AG10803 (cell line): ENCODE measurements around the gene UBE2Z.

ENCODE experiments used
- DNase-seq: peaks from one replicate; pipeline ENCODE4 v3.0.0; 2010; ENCODE audit warnings: low read depth
- H3K4me3 ChIP-seq: 2 replicates; pipeline ENCODE4 v1.5.1; 2011; ENCODE audit warnings: mild to moderate bottlenecking, low read length, control low read depth
- CTCF ChIP-seq: conservative IDR thresholded peaks from 2 replicates; pipeline ENCODE4 v1.5.1; 2011; ENCODE audit warnings: mild to moderate bottlenecking, low read length, control low read depth, inconsistent platforms

Gene UBE2Z

DNA sequence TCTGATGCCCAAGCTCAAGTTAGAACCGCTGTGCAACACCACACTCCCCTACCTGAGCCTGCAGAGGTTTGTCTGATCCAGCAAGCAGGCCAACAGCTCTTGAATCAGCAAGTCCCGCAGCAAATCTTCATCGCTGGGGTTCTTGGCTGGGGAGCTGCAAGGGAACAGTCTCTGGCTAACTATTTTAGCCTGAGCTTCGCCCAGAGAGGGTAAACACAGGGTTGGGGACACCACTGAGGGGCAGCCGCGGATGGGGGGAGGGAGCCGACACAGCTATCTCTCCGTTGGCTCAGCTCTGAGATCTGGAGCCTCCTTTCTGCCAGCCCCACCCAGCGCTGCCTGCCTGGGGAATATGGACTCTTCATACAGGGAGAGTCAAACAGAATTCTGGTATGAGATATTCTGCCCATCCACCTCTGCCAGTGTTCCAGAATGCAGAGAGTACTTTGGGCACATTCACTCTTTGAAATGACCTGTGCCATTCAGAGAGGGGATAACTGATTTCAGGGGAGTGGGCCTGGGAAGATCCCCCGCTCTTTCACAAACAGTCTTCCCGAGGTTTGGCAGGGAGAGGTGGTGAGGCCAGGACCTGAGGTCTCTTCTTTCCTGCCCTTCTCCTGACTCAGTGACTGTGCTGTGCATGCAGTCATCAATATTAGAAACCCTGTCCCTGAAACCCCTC lies 52.8 kb downstream of the UBE2Z start:
- DNase-seq, result no peak
- H3K4me3 ChIP-seq, result no peak overlapping the region
- no peak for TF ChIP-seq CTCF

DNA sequence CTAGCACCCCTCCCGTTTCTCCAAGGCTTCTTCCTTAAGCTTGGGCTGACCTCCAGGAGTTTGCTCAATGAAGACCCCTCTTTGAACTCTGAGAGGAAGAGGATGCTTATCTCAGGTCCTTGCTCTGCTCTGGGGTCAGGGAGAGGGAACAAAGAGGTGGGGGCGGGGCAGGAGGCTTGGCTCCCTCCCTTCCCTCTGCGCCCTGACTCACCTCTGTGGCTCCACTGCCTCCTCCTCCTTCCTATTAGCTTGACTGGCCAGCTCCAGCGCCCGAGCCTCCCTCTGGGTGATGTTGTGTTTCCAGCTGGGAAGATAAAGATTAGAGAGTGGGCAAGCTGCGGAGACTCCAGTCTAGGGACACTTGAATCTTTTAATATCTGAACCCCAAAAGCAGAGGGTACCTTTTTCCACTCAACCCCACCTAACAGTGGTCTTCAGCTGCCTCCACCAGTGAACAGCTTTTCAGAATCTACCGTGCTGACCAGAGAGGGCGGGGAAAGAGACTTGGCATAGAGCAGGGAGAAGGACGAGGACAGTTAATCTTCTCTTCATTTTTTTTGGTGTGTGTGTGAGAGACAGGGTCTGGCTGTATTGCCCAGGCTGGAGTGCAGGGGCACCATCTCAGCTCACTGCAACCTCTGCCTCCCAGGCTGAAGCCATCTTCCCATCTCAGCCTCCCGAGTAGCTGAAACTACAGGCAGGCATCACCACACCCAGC lies 53.5 kb downstream of the UBE2Z start:
- DNase-seq, result peak; percentile 50

GRCh38 chr17:48970224-48970623 lies 62.0 kb downstream of the UBE2Z start:
- TF ChIP-seq CTCF, result no peak
- no peak overlapping the region for H3K4me3 ChIP-seq
- peak; percentile 14 for DNase-seq

More for the DNA sequence above, 53.5 kb downstream of the UBE2Z start:
- no peak for TF ChIP-seq CTCF
- H3K4me3 ChIP-seq, result no peak overlapping the region

DNA sequence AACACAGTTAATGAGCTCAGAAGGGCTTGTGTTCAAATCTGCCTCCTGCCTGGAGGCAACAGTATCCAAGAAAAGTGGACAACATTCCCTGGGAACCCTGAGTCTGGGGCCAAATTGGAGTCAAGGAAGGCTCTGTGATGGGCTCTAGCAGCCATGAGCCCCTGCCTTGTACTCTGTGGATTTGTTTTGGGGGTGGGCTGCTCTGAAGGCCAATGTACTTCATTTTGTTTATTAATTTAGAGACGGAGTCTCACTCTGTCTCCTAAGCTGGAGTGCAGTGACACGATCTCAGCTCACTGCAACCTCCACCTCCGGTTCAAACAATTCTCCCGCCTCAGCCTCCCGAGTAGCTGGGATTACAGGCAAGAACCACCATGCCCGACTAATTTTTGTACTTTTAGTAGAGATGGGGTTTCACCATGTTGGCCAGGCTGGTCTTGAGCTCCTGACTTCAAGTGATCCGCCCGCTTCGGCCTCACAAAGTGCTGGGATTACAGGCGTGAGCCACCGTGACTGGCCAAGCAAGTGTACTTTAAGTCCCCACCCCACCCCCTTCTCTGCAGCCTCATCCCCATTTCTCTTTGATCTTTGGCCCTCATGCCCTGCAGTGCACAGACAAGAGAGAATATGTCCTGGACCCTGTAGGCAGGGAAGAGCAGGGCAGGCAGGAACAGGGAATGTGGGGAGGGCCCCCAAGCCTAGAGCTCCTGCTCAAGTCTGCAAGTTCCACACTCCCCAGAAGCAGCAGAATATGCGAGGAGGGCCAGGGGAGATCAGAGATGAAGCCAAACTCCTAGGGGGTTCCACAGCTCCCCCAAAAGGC lies 62.9 kb downstream of the UBE2Z start:
- no peak for TF ChIP-seq CTCF
- DNase-seq, result no peak
- H3K4me3 ChIP-seq, result no peak overlapping the region

DNA sequence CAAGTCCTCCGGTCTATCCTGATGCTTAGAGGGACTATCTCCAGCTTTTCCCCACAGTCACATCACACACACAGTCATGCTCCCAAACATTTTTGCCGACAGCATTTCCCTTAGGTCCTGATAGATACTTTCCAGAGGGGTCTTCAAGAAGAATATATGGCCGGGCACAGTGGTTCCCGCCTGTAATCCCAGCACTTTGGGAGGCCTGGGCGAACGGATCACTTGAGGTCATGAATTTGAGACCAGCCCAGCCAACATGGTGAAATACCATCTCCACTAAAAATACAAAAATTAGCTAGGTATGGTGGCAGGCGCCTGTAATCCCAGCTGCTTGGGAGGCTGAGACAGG lies 64.5 kb downstream of the UBE2Z start:
- H3K4me3 ChIP-seq, result peak overlapping the region; percentile 20; the same call in 1 of the 2 replicates
- no peak for TF ChIP-seq CTCF
- no peak for DNase-seq

- no peak for TF ChIP-seq CTCF
These were observed 65.6 kb downstream of the UBE2Z start for GRCh38 chr17:48973806-48974205.

More at GRCh38 chr17:48973806-48974205, 65.6 kb downstream of the UBE2Z start:
- DNase-seq, result no peak
- H3K4me3 ChIP-seq, result no peak overlapping the region
